Omental fat pad (tissue), 4 donors: ENCODE results near the gene CRHR1. TPM values are rescaled to one million over a fixed set of nuclear protein-coding genes. Genes with fewer than 3 reads are reported as not detected.
"Not testable (repeated sequence)": the region's sequence is repeated elsewhere in the genome, so short reads cannot be mapped to it uniquely, and the experiment has no call there.

Source experiments
- ATAC-seq: fragments of 150-250 bp; one replicate; pipeline ENCODE4 v1.9.1; 2016; ENCODE audit warnings: mild to moderate bottlenecking, moderate library complexity; ENCODE audit not compliant: low FRiP score
- DNase-seq: peaks from one replicate; pipeline ENCODE4 v3.0.0-alpha.2; 2019; ENCODE audit warnings: low spot score
- CTCF ChIP-seq, 3 donors: fragments of 450-650 bp; IDR thresholded peaks; one replicate each; pipeline ENCODE4 v1.5.1; 2016 to 2017; ENCODE audit warnings: antibody characterized with exemption in 3 of 3, mild to moderate bottlenecking in 3 of 3, moderate library complexity in 2 of 3
- total RNA-seq, 4 donors: library from RNA; depleted of rRNA; stranded (reverse); fragments of >200 nt; gene quantifications; one replicate each; pipeline ENCODE4 v1.1.0, GENCODE V29; 2016

Gene CRHR1
- total RNA-seq, 4 donors from 2014 or later, result not detected

- no peak for ATAC-seq
- no peak for TF ChIP-seq CTCF (IDR thresholded peaks at IDR 0.05)
These were observed 40.3 kb upstream of the CRHR1 start for GRCh38 chr17:45743626-45744326.

GRCh38 chr17:45744826-45745225 is 39.3 kb upstream of the CRHR1 start:
- not testable (repeated sequence) for DNase-seq, ATAC-seq

More at GRCh38 chr17:45743626-45744326, 40.3 kb upstream of the CRHR1 start:
- no peak for DNase-seq

- DNase-seq, result no peak
- no peak for ATAC-seq
- TF ChIP-seq CTCF (IDR thresholded peaks at IDR 0.05), result no peak
These were observed 38.3 kb upstream of the CRHR1 start for GRCh38 chr17:45745601-45746494.

- ATAC-seq (no peak), DNase-seq (no peak)
These were observed 36.2 kb upstream of the CRHR1 start for GRCh38 chr17:45747911-45748310.

GRCh38 chr17:45748731-45749310 is 35.3 kb upstream of the CRHR1 start:
- TF ChIP-seq CTCF (IDR thresholded peaks at IDR 0.05), result no peak
- no peak for ATAC-seq
- no peak for DNase-seq

More at GRCh38 chr17:45747911-45748310, 36.2 kb upstream of the CRHR1 start:
- no peak for TF ChIP-seq CTCF (IDR thresholded peaks at IDR 0.05)

GRCh38 chr17:45749831-45750335 is 34.2 kb upstream of the CRHR1 start:
- DNase-seq, result no peak
- no peak for TF ChIP-seq CTCF (IDR thresholded peaks at IDR 0.05)
- no peak for ATAC-seq

- no peak for TF ChIP-seq CTCF (IDR thresholded peaks at IDR 0.05)
- DNase-seq, result no peak
- no peak for ATAC-seq
These were observed 33.2 kb upstream of the CRHR1 start for GRCh38 chr17:45750779-45751440.
